Measurements from ENCODE around the gene ACBD5.
A peak's percentile ranks its signal among the peaks of the same experiment; 100 is the strongest.

Gene ACBD5

DNA sequence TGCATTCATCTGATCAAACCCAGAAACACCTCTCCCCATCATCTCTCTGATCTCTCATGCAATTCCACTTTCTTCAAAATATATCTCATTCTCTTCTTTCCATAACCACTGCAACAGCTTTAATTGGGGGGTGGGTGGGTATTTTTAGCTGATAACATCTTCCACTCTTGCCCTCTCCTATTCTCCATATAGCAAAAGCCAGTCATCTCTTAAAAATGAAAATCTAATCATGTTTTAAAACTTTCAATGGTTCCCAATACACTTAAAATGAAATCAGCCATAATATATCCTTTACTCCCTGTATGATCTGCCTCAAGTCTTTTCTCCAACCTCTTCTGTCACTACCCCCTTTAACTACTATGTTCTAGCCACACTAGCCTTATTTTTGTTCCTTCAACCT lies 87.9 kb downstream of the ACBD5 start:
- no peak overlapping the region for H3K27ac Mint-ChIP-seq
- H3K9me3 Mint-ChIP-seq: no peaks in the 10 kb centered on the region
- peak overlapping the region; percentile 100 for H3K4me3 Mint-ChIP-seq
- DNase-seq: no peak
- peaks cover 46% of the 10 kb centered on the region for H3K36me3 Mint-ChIP-seq (ENCODE audit: low read depth)
- no peak for TF ChIP-seq CTCF (IDR thresholded peaks at IDR 0.05)
- H3K27me3 Mint-ChIP-seq (ENCODE audit: low read depth, poor library complexity): peaks cover 3% of the 10 kb centered on the region
- peaks cover 46% of the 10 kb centered on the region for H3K4me1 Mint-ChIP-seq

- H3K36me3 Mint-ChIP-seq (ENCODE audit: low read depth): peaks cover 63% of the 10 kb centered on the region
- peak overlapping the region; percentile 18 for H3K4me3 Mint-ChIP-seq
- no peak for DNase-seq
- peaks cover 3% of the 10 kb centered on the region for H3K27me3 Mint-ChIP-seq (ENCODE audit: low read depth, poor library complexity)
- peaks cover 26% of the 10 kb centered on the region for H3K4me1 Mint-ChIP-seq
- TF ChIP-seq CTCF (IDR thresholded peaks at IDR 0.05): no peak
- no peaks in the 10 kb centered on the region for H3K9me3 Mint-ChIP-seq
- no peak overlapping the region for H3K27ac Mint-ChIP-seq
Observed at GRCh38 chr10:27150261-27150660, 90.3 kb downstream of the ACBD5 start.

GRCh38 chr10:27147701-27148100 lies 92.9 kb downstream of the ACBD5 start:
- no peak for TF ChIP-seq CTCF (IDR thresholded peaks at IDR 0.05)
- peaks cover 14% of the 10 kb centered on the region for H3K4me1 Mint-ChIP-seq
- H3K9me3 Mint-ChIP-seq: no peaks in the 10 kb centered on the region
- no peak overlapping the region for H3K27ac Mint-ChIP-seq
- H3K4me3 Mint-ChIP-seq: no peak overlapping the region
- H3K36me3 Mint-ChIP-seq (ENCODE audit: low read depth): peaks cover 83% of the 10 kb centered on the region
- H3K27me3 Mint-ChIP-seq (ENCODE audit: low read depth, poor library complexity): no peaks in the 10 kb centered on the region
- DNase-seq: no peak

- H3K9me3 Mint-ChIP-seq: no peaks in the 10 kb centered on the region
- H3K4me3 Mint-ChIP-seq: no peak overlapping the region
- H3K27me3 Mint-ChIP-seq (ENCODE audit: low read depth, poor library complexity): no peaks in the 10 kb centered on the region
- TF ChIP-seq CTCF (IDR thresholded peaks at IDR 0.05): no peak
- H3K4me1 Mint-ChIP-seq: peaks cover 4% of the 10 kb centered on the region
- H3K27ac Mint-ChIP-seq: no peak overlapping the region
- no peak for DNase-seq
- peaks cover 80% of the 10 kb centered on the region for H3K36me3 Mint-ChIP-seq (ENCODE audit: low read depth)
Observed at GRCh38 chr10:27145937-27146336, 94.7 kb downstream of the ACBD5 start.

Data from nephron progenitor cell (in vitro differentiated cells).